A673 (cell line): ENCODE data around the gene PTHLH.

Source experiments
- EZH2 ChIP-seq: fragments of 200-600 bp; sonication (generic); IDR thresholded peaks from 2 replicates; pipeline ENCODE4 v1.6.1; 2017; ENCODE audit warnings: borderline replicate concordance, low read depth, mild to moderate bottlenecking, mixed read lengths, antibody characterized with exemption, low read length; ENCODE audit not compliant: poor library complexity, severe bottlenecking
- TF ChIP-seq, protein P1 (sequence below): fragments of 300-800, 200-600 bp; sonication (generic); conservative IDR thresholded peaks from 2 replicates; pipeline ENCODE4 v1.5.1; 2017; ENCODE audit warnings: low read depth, mild to moderate bottlenecking, antibody characterized with exemption, low read length, moderate library complexity, mixed read lengths

DNA sequence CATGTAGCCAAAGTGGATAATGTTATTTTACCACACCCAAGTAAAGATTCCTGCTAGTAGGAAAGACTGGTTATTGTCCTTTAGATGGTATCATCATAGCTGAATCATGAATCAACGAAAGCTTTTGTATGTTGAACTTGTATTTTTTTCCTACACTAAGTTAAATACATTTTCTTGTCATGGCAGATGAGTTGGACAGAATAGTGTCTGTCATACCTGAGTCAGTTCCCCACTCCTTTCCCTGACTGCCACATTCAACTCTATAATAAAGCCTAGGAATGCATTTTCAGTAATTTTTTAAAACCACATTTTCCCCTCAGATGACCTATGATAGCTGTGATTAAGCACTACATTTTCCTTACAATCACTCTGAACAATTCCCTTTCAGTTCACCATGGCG, 9.3 kb upstream of the PTHLH start:
- TF ChIP-seq, protein P1, sequence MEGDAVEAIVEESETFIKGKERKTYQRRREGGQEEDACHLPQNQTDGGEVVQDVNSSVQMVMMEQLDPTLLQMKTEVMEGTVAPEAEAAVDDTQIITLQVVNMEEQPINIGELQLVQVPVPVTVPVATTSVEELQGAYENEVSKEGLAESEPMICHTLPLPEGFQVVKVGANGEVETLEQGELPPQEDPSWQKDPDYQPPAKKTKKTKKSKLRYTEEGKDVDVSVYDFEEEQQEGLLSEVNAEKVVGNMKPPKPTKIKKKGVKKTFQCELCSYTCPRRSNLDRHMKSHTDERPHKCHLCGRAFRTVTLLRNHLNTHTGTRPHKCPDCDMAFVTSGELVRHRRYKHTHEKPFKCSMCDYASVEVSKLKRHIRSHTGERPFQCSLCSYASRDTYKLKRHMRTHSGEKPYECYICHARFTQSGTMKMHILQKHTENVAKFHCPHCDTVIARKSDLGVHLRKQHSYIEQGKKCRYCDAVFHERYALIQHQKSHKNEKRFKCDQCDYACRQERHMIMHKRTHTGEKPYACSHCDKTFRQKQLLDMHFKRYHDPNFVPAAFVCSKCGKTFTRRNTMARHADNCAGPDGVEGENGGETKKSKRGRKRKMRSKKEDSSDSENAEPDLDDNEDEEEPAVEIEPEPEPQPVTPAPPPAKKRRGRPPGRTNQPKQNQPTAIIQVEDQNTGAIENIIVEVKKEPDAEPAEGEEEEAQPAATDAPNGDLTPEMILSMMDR: no peak
- TF ChIP-seq EZH2: no peak
